HCT116 (cell line): ENCODE measurements around the gene KPNA4. TPM values are rescaled to one million over a fixed set of nuclear protein-coding genes. Genes with fewer than 3 reads are reported as not detected.

ENCODE experiments used
- ATAC-seq: fragments of 200-7000 bp; cut with Tn5 transposase; 2 replicates; pipeline ENCODE4 v1.9.1; 2020; ENCODE audit warnings: mild to moderate bottlenecking, moderate library complexity
- BruUV-seq: library from RNA; stranded (reverse); fragments of 400-500 nt; replicated peaks from 2 replicates; lab custom pipeline; 2021; lab: Mats Ljungman, UMichigan
- CTCF ChIA-PET: fragments of 300-600 bp; sonication (Branson Sonifier 250); formaldehyde crosslinking; loops from one replicate; lab custom pipeline; 2021; ENCODE audit warnings: antibody characterized with exemption; lab: Charles Lee
- POLR2A ChIA-PET: fragments of 300-600, 350-600 bp; sonication (Branson Sonifier 250); formaldehyde crosslinking; loops from one replicate; lab custom pipeline; 2021; ENCODE audit warnings: antibody characterized with exemption; lab: Charles Lee
- RAD21 ChIA-PET, 2 experiments: fragments of 300-600 bp; sonication (Branson Sonifier 250); formaldehyde crosslinking; loops; one replicate each; lab custom pipeline; 2023; ENCODE audit warnings: low total read pairs in 2 of 2; ENCODE audit not compliant: uncharacterized antibody in 2 of 2, unreplicated experiment in 2 of 2, low non-redundant PET in 1 of 2; lab: Charles Lee
- DNase-seq: peaks from one replicate; pipeline ENCODE4 v3.0.0-alpha.2; 2010; ENCODE audit warnings: low read depth, low spot score
- H2AFZ ChIP-seq: fragments of 200-600 bp; shearing (Covaris generic), sonication (generic); 2 replicates; pipeline ENCODE4 v1.6.1; 2017; ENCODE audit warnings: low read depth, mixed run types, mixed read lengths, antibody characterized with exemption, low read length; ENCODE audit not compliant: poor library complexity, severe bottlenecking
- H3K27ac ChIP-seq: 2 replicates; pipeline ENCODE4 v1.5.1; 2012; ENCODE audit warnings: low read depth, low read length
- H3K27me3 ChIP-seq: fragments of 200-600 bp; sonication (generic); 2 replicates; pipeline ENCODE4 v1.6.1; 2016; ENCODE audit warnings: mixed run types, low read length, mixed read lengths; ENCODE audit not compliant: insufficient read depth
- H3K36me3 ChIP-seq, 2 experiments: fragments of 200-500 bp in 1 of 2; fragments of 200-600 bp in 1 of 2; sonication (Bioruptor generic) in 1 of 2; sonication (generic) in 1 of 2; 2 replicates each; pipeline versions ENCODE4 v1.5.1 to v1.6.1; 2014 to 2016; ENCODE audit warnings: low read length in 2 of 2, inconsistent platforms in 1 of 2, mixed read lengths in 1 of 2, mixed run types in 1 of 2; ENCODE audit not compliant: insufficient read depth in 2 of 2, control insufficient read depth in 1 of 2
- H3K4me1 ChIP-seq, 2 experiments: fragments of 200-600 bp in 1 of 2; sonication (generic) in 1 of 2; 2 replicates each; pipeline versions ENCODE4 v1.5.1 to v1.6.1; 2012 to 2017; ENCODE audit warnings: low read length in 2 of 2, inconsistent platforms in 1 of 2, mild to moderate bottlenecking in 1 of 2, mixed read lengths in 1 of 2, mixed run types in 1 of 2, moderate library complexity in 1 of 2; ENCODE audit not compliant: insufficient read depth in 2 of 2, control insufficient read depth in 1 of 2
- H3K4me2 ChIP-seq: fragments of 200-600 bp; sonication (generic); 2 replicates; pipeline ENCODE4 v1.6.1; 2017; ENCODE audit warnings: mixed run types, low read length, mixed read lengths
- H3K4me3 ChIP-seq, 2 experiments: fragments of 200-600 bp in 1 of 2; sonication (generic) in 1 of 2; replicated peaks in 1 of 2; 2 replicates each; pipeline ENCODE4 v1.5.1; 2011 to 2016; ENCODE audit warnings: low read length in 2 of 2, control low read depth in 1 of 2, low read depth in 1 of 2, mild to moderate bottlenecking in 1 of 2, mixed read lengths in 1 of 2, mixed run types in 1 of 2
- H3K79me2 ChIP-seq: fragments of 200-600 bp; sonication (generic); 2 replicates; pipeline ENCODE4 v1.6.1; 2017; ENCODE audit warnings: mild to moderate bottlenecking, mixed run types, low read length, moderate library complexity, mixed read lengths; ENCODE audit not compliant: insufficient read depth
- H3K9ac ChIP-seq: fragments of 200-600 bp; sonication (generic); 2 replicates; pipeline ENCODE4 v1.6.1; 2016; ENCODE audit warnings: low read length, mixed read lengths
- H3K9me2 ChIP-seq: fragments of 200-600 bp; sonication (generic), shearing (Covaris generic); 2 replicates; pipeline ENCODE4 v1.6.1; 2017; ENCODE audit warnings: mixed run types, mild to moderate bottlenecking, moderate library complexity; ENCODE audit not compliant: insufficient read depth
- H3K9me3 ChIP-seq, 2 experiments: fragments of 200-500 bp in 1 of 2; fragments of 200-600 bp in 1 of 2; sonication (Bioruptor generic) in 1 of 2; sonication (generic) in 1 of 2; 2 replicates each; pipeline ENCODE4 v1.6.1; 2014 to 2017; ENCODE audit warnings: low read length in 2 of 2, mixed read lengths in 2 of 2, inconsistent platforms in 1 of 2, low read depth in 1 of 2, mild to moderate bottlenecking in 1 of 2, mixed run types in 1 of 2, moderate library complexity in 1 of 2; ENCODE audit not compliant: control insufficient read depth in 1 of 2, insufficient read depth in 1 of 2
- H4K20me1 ChIP-seq: fragments of 200-600 bp; sonication (generic), shearing (Covaris generic); 2 replicates; pipeline ENCODE4 v1.6.1; 2017; ENCODE audit warnings: mixed run types, mild to moderate bottlenecking, moderate library complexity; ENCODE audit not compliant: insufficient read depth
- ELF1 ChIP-seq: IDR thresholded peaks from 2 replicates; pipeline ENCODE4 v1.6.1; 2012; ENCODE audit warnings: low read depth, borderline replicate concordance
- SP1 ChIP-seq: IDR thresholded peaks from 2 replicates; pipeline ENCODE4 v1.6.1; 2012; ENCODE audit warnings: low read depth
- TCF7L2 ChIP-seq: IDR thresholded peaks from 2 replicates; pipeline ENCODE4 v1.7.0; 2011; ENCODE audit warnings: borderline replicate concordance, inconsistent platforms; ENCODE audit not compliant: insufficient read depth, insufficient read length; ENCODE audit errors: extremely low read depth
- YY1 ChIP-seq: IDR thresholded peaks from 2 replicates; pipeline ENCODE4 v1.6.1; 2011; ENCODE audit warnings: low read length, low read depth, moderate library complexity, mild to moderate bottlenecking; ENCODE audit not compliant: insufficient replicate concordance; ENCODE audit errors: extremely low read depth
- ZBTB33 ChIP-seq: IDR thresholded peaks from 2 replicates; pipeline ENCODE4 v1.6.1; 2011; ENCODE audit warnings: mild to moderate bottlenecking, low read length, moderate library complexity; ENCODE audit not compliant: insufficient replicate concordance; ENCODE audit errors: extremely low read depth
- ZNF274 ChIP-seq: fragments of 200-500 bp; sonication (Bioruptor generic); IDR thresholded peaks from 2 replicates; pipeline ENCODE4 v1.6.1; 2014; ENCODE audit warnings: mild to moderate bottlenecking, low read depth, low read length, inconsistent platforms
- intact Hi-C: fragments of 100-400 bp; cut with micrococcal nuclease; formaldehyde crosslinking; loops from 2 replicates; pipeline ENCODE4 v1.10.0; 2022
- total RNA-seq: library from RNA; stranded (reverse); gene quantifications from one replicate; pipeline ENCODE4 v1.2.1, GENCODE V29; 2021; ENCODE audit not compliant: unreplicated experiment
- TF ChIP-seq, protein P1 (sequence below), 3 experiments: fragments of 200-600 bp in 1 of 3; sonication (generic) in 1 of 3; IDR thresholded peaks in 2 of 3; conservative IDR thresholded peaks in 1 of 3; 2 replicates each; pipeline ENCODE4 v1.5.1; 2012 to 2017; ENCODE audit warnings: low read depth in 2 of 3, low read length in 2 of 3, antibody characterized with exemption in 1 of 3, borderline replicate concordance in 1 of 3, control low read depth in 1 of 3, mild to moderate bottlenecking in 1 of 3, mixed read lengths in 1 of 3, mixed run types in 1 of 3, moderate library complexity in 1 of 3; ENCODE audit not compliant: insufficient read depth in 1 of 3
- TF ChIP-seq, protein P2 (sequence below): IDR thresholded peaks from 2 replicates; pipeline ENCODE4 v1.6.1; 2012; ENCODE audit warnings: low read depth

Gene KPNA4
- total RNA-seq, 1 experiment from 2014 or later: 43.1 TPM

DNA sequence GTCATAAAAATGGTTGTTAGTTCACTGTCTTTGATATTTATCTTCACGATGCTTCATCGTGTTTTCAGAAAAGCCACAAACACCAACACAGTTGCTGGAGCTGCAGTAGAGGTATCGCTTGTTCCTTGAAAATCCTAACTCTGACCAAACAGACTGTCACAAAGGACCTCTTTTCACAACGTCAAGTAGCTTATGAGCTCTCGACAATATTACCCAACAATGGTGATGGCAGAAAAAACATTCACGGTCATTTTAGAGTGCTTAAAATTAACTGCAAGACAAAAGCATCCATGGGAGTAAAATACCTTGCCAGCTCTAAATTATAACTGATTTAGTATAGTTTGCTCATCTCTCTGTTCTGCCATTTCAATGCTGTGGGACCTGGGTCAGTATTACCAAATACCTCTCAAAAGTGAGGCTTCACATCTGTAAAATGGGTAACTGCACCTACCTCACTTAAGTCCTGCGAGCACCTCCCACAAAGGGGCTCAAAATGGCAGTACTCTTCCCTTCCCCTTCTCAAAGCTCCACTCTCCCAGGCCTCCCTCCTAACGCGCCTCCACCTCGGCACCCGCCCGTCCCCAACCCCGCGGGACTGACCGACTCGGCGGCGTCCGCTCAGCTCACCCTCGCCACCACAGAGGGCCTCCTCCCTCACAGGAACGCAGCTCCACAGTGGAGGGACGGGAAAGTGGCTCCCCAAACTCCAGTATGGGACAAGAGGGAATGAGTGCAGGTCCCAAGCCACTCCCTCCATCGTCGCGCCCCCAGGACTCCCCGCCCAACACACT lies 116.3 kb downstream of the KPNA4 start:
- DNase-seq: no peak
- BruUV-seq: TSS peak; percentile 68
- Histone ChIP-seq H3K9me2 (no peaks in the 10 kb centered on the region), H3K79me2 (peaks cover 55% of the 10 kb centered on the region), H3K9me3 (no peaks in the 10 kb centered on the region), H3K36me3 (peaks cover 2 to 24% of the 10 kb centered on the region in 2 experiments; a peak in 2 of 4 replicates), H2AFZ (no peak overlapping the region), H3K4me3 (peak overlapping the region; percentile 75 to 77), H4K20me1 (peaks cover 5% of the 10 kb centered on the region; the same call in 1 of the 2 replicates), H3K4me2 (peak overlapping the region; percentile 83), H3K27ac (peak overlapping the region; percentile 92), H3K9ac (peak overlapping the region; percentile 91), H3K27me3 (no peaks in the 10 kb centered on the region), H3K4me1 (peaks cover 8 to 37% of the 10 kb centered on the region in 2 experiments)
- POLR2A ChIA-PET: interaction anchor here (1.0 to 1.2 kb wide), 3 partner anchors 12 to 37 kb away, joined by 3 read pairs; no protein-coding TSS in a partner anchor
- peak; percentile 83 for ATAC-seq
- intact Hi-C loops: no loop called here
- TF ChIP-seq YY1: peak; percentile 53
- TF ChIP-seq ZNF274: no peak
- RAD21 ChIA-PET: interaction anchor here in 1 of 2 experiments (0.6 kb wide), 1 partner anchor 978 kb away, joined by 3 read pairs; no protein-coding TSS in a partner anchor
- CTCF ChIA-PET: interaction anchor here (0.8 to 1.3 kb wide), 3 partner anchors 12 to 443 kb away, joined by 3 read pairs; no protein-coding TSS in a partner anchor

- no TSS peak for BruUV-seq
- Histone ChIP-seq H3K9me2 (no peaks in the 10 kb centered on the region), H3K9me3 (no peaks in the 10 kb centered on the region), H4K20me1 (peaks cover 5% of the 10 kb centered on the region; the same call in 1 of the 2 replicates), H3K9ac (no peak overlapping the region), H3K27me3 (no peaks in the 10 kb centered on the region), H2AFZ (no peak overlapping the region), H3K4me2 (peak overlapping the region; percentile 83; the same call in 1 of the 2 replicates), H3K4me1 (peaks cover 8 to 37% of the 10 kb centered on the region in 2 experiments), H3K4me3 (no peak overlapping the region; a peak in 1 of 4 replicates), H3K36me3 (peaks cover 2 to 29% of the 10 kb centered on the region in 2 experiments; a peak in 2 of 4 replicates), H3K79me2 (peaks cover 70% of the 10 kb centered on the region), H3K27ac (no peak overlapping the region)
- ATAC-seq: no peak
- intact Hi-C loops: no loop called here
- ChIA-PET CTCF (no interaction called here), POLR2A (no interaction called here), RAD21 (no interaction called here)
- no peak for DNase-seq
- TF ChIP-seq TCF7L2 (no peak), ELF1 (no peak), ZBTB33 (no peak), SP1 (no peak)
- TF ChIP-seq, protein P1, sequence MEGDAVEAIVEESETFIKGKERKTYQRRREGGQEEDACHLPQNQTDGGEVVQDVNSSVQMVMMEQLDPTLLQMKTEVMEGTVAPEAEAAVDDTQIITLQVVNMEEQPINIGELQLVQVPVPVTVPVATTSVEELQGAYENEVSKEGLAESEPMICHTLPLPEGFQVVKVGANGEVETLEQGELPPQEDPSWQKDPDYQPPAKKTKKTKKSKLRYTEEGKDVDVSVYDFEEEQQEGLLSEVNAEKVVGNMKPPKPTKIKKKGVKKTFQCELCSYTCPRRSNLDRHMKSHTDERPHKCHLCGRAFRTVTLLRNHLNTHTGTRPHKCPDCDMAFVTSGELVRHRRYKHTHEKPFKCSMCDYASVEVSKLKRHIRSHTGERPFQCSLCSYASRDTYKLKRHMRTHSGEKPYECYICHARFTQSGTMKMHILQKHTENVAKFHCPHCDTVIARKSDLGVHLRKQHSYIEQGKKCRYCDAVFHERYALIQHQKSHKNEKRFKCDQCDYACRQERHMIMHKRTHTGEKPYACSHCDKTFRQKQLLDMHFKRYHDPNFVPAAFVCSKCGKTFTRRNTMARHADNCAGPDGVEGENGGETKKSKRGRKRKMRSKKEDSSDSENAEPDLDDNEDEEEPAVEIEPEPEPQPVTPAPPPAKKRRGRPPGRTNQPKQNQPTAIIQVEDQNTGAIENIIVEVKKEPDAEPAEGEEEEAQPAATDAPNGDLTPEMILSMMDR (IDR thresholded peaks at IDR 0.05 in 2 of 3, conservative IDR thresholded peaks at IDR 0.05 in 1 of 3; ENCODE audit: borderline replicate concordance in 1 of 3, insufficient read depth in 1 of 3, low read depth in 2 of 3, low read length in 2 of 3): no peak
- TF ChIP-seq, protein P2, sequence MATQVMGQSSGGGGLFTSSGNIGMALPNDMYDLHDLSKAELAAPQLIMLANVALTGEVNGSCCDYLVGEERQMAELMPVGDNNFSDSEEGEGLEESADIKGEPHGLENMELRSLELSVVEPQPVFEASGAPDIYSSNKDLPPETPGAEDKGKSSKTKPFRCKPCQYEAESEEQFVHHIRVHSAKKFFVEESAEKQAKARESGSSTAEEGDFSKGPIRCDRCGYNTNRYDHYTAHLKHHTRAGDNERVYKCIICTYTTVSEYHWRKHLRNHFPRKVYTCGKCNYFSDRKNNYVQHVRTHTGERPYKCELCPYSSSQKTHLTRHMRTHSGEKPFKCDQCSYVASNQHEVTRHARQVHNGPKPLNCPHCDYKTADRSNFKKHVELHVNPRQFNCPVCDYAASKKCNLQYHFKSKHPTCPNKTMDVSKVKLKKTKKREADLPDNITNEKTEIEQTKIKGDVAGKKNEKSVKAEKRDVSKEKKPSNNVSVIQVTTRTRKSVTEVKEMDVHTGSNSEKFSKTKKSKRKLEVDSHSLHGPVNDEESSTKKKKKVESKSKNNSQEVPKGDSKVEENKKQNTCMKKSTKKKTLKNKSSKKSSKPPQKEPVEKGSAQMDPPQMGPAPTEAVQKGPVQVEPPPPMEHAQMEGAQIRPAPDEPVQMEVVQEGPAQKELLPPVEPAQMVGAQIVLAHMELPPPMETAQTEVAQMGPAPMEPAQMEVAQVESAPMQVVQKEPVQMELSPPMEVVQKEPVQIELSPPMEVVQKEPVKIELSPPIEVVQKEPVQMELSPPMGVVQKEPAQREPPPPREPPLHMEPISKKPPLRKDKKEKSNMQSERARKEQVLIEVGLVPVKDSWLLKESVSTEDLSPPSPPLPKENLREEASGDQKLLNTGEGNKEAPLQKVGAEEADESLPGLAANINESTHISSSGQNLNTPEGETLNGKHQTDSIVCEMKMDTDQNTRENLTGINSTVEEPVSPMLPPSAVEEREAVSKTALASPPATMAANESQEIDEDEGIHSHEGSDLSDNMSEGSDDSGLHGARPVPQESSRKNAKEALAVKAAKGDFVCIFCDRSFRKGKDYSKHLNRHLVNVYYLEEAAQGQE: no peak
Observed at GRCh38 chr3:160447544-160447943, 117.8 kb downstream of the KPNA4 start.
